Measurements from ENCODE around the gene RASSF5. TPM values are rescaled to one million over a fixed set of nuclear protein-coding genes. Genes with fewer than 3 reads are reported as not detected.

The RASSF5 gene
- total RNA-seq, 1 experiment from 2014 or later, result 0.68 TPM

DNA sequence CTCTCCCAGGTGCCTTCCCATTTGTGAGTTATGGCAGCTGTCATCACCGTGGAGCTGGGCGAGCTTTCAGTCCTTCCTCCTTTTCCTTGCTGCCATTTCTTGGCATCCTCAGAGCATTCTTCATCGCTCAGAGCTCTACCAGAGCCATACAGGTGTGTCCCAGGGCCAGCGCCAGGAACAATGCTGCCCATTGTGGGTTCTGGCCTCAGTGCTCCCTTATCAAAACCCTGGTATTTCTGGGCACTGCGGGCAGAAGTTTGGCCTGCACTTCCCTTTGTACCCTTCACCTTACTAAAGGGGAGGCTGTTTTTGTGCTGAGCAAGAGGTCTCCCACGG, 28.5 kb downstream of the RASSF5 start:
- DNase-seq (ENCODE audit: low spot score), result no peak
- in situ Hi-C loops (cut with HindIII; ENCODE audit: low sequenced_read_pairs), result no loop called here

DNA sequence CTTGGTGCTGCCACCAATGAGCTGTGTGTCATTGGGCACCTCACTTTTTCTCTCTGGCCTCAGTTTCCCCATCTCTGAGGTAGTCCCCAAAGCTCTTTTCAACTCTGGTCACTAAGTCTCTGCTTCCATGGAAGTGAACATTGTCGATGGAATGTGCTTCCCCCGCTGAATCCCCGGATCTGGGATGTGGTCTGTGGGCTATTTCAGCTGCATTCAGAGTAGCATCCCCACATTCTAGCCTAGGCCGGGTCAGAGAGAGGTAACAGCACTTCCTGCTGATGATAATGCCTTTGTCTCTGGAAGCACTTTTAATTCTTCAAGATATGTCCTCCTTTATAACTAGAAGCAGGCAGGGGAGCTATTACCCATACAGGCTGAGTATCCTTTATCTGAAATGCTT, 29.8 kb downstream of the RASSF5 start:
- in situ Hi-C loops (cut with HindIII; ENCODE audit: low sequenced_read_pairs), result no loop called here
- DNase-seq (ENCODE audit: low spot score), result no peak

DNA sequence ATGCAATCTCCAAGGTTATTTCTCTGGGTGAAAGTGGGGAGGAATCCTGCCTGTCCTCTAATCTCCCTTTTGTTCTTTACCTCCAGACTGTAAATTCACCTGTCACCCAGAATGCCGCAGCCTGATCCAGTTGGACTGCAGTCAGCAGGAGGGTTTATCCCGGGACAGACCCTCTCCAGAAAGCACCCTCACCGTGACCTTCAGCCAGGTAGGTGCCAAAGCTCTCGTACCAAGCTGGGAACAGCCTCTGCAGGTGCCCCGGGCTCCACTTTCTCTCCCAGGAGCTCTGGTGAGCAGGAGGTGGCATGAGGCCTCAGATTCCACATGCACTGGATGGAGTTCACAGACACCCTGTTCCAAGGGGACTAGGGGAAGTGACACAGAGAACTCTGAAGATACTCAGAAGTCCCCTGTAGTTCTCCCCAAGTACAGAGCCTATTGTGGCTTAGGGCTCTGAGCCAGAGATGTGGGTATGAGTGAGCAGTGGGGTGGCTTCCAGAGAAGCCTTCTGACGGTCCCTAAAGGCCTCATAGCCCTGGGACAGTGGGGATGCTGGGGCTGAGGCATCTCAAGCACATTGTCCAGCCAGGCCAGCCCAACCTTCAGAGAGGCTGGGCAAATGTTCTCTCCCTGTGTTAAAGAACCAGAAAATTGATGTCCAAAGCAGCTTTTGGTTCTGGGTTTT, 30.9 kb downstream of the RASSF5 start:
- in situ Hi-C loops (cut with HindIII; ENCODE audit: low sequenced_read_pairs), result no loop called here
- DNase-seq (ENCODE audit: low spot score), result no peak

DNA sequence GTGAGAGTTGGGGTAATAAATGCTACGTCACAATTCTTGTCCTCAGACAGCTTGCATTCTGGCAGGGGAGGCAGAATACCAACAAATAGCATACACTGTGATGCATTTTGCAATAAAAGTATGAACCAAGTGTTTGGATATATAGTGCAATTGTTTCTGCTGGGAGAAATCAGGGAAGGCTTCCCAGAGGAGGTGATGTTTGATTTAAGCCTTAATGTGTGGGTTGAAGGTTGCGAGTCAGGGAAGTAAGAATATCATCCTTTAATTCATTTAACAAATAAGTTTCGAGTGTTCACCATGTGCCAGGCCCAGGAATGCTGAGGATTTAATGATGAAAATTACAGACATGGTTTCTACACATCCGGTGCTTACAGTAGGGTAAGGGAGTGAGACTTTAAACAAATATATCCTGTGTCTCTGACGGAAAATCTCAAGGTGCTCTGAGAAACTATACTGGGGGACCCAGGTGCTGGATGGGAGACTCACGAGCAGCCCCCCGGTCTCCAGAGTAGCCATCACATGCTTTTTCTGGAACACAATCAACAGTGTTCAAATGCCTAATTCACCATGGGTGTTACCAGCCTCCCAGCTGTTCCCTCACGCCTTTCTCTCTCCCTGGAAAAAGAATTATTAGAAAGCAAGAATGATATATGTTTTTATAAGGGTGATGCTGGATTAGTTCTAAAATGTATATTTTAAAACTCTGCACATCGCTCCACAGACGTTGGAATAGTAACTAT, 31.7 kb downstream of the RASSF5 start:
- no peak for DNase-seq (ENCODE audit: low spot score)
- in situ Hi-C loops (cut with HindIII; ENCODE audit: low sequenced_read_pairs), result no loop called here

DNA sequence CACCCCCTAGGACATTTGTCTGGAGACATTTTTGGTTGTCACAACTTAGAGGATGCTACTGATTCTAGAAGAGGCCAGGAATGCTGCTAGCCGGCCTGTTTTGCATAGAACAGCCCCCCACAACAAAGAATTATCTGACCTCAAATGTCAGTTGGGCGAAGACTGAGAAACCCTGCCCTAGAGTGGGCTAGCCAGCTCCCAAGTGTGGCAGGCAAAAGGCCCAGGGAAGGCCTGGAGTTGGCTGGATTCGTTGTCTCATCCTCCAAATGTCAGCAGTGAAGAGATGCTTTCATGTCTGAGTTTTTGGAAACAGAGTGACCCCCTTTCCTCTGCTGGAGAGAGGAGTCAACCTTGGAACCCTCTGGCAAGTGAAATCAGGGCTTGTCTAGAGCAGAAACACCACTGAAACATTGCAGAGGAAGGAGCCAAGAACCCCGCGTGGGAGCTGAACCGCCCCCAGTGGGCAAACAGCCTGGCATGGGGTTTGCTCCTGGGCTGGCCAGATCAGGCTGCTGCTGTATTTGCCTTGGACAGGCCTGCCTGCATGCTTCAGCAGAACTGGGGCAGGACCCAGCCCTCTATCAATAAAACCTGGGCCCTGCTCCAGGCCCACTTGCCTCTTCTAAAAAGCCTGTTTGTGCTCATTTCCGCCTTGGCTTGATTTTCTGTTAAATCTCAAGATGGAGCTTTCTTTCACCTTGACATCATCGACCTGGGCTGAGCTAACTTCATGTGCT, 32.9 kb downstream of the RASSF5 start:
- DNase-seq (ENCODE audit: low spot score), result peak; percentile 62
- in situ Hi-C loops (cut with HindIII; ENCODE audit: low sequenced_read_pairs), result no loop called here

DNA sequence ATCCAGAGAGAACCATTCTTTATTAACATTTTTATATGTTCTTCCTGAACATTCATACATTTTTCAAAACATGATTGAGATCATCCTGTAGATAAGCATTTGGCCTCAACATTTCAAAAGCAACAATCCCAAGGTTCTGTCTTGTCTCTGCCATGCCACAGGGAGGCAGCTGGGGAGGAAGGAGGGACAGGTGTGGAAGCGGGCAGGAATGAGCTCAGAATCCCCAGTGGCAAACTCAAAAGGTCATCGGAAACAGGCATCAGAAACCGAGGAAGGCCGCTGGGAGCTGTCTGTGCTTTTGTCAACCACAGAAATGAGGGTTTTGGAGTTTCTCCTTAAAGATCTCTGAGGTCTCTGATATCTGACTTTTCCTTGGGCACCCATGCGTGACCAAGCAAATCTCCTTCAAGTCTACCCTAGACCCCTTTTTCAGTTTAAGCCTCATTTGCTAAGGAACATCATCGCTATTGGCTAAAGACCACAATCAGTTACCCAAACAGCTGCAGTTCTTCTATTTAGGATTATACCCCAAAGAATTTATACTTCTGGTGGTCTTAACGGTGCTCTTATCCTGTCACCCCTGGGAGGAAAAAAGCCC, 34.0 kb downstream of the RASSF5 start:
- in situ Hi-C loops (cut with HindIII; ENCODE audit: low sequenced_read_pairs), result no loop called here
- no peak for DNase-seq (ENCODE audit: low spot score)

DNA sequence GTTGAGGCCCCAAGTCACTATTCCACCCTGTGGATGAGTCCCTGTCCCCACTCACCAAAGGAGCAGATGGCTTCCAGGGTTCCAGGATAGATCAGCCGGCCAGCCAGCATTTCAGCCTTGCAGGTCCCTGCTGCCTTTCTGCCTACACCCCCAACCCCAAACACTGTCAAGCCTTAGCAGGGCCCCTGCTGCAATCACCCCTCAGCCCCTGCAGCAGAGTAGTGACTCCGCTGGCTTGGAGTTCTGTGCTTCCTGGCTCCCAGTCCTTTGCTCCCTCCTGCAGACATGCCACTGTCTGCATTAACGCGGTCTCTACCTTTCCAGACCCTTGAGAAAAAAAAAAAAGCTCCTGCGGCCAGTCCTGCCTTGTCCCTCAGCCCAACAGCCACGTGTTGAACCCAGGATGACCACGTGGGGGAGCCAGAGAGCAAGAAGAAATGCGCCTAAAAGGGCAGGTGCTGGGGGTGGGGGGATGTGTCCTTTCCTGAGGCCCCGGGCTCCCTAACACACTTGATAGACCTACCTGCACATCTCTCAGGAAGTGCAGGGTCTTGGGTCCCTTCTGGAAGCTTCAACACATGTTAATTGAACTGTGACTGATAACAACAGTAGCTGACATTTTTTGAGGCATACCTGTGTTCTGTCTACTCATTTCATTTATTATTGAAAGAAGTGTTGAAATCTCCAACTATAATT, 37.4 kb downstream of the RASSF5 start:
- in situ Hi-C loops (cut with HindIII; ENCODE audit: low sequenced_read_pairs), result no loop called here
- DNase-seq (ENCODE audit: low spot score), result peak; percentile 67

DNA sequence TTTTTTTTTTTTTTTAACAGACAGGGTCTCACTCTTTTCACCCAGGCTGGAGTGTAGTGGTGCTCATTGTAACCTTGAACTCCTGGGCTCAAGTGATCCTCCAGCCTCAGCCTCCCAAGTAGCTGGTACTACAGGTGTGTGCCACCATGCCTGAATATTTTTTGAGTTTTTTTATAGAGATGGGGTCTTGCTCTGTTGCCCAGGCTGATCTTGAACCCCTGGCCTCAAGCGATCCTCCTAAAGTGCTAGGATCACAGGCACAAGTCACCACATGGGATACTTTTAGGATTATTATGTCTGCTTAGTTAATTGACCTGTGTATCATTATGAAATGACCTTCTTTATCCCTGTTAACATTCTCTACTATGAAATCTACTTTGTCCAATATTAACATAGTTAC, 38.0 kb downstream of the RASSF5 start:
- no peak for DNase-seq (ENCODE audit: low spot score)
- in situ Hi-C loops (cut with HindIII; ENCODE audit: low sequenced_read_pairs), result no loop called here

DNA sequence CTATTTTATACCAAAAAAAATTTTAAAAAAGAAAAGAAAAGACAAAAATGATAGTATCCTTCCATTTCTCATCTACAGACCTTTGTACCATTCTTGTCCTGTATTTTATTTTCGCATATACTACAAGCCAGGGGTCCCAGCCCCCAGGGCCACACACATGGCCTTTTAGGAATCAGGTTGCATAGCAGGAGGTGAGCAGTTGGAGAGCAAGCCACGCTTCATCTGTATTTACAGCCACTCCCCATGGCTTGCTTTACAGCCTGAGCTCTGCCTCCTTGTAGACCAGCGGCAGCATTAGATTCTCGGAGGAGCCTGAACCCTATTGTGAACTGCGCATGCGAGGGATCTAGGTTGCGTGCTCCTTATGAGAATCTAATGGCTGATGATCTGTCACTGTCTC, 39.8 kb downstream of the RASSF5 start:
- DNase-seq (ENCODE audit: low spot score), result no peak
- in situ Hi-C loops (cut with HindIII; ENCODE audit: low sequenced_read_pairs), result no loop called here

DNA sequence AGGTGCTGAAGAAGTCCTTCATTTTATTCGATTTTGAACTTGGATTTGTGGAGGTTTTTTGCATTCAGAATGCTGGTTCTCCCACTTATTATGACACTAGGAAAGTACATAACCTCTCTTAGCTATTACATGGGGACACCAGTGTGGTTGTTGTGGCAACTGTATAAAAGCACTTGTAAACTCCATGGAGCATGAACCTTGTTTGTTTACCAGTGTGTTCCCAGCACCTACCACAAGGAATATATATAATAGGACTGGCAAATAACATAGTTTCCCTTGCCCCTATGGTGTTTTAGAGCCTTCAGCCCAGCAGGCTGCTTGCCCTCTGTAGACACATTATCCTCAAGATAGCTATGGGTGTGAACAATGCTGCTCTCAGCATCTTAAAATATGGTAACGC, 43.1 kb downstream of the RASSF5 start:
- in situ Hi-C loops (cut with HindIII; ENCODE audit: low sequenced_read_pairs), result no loop called here

DNA sequence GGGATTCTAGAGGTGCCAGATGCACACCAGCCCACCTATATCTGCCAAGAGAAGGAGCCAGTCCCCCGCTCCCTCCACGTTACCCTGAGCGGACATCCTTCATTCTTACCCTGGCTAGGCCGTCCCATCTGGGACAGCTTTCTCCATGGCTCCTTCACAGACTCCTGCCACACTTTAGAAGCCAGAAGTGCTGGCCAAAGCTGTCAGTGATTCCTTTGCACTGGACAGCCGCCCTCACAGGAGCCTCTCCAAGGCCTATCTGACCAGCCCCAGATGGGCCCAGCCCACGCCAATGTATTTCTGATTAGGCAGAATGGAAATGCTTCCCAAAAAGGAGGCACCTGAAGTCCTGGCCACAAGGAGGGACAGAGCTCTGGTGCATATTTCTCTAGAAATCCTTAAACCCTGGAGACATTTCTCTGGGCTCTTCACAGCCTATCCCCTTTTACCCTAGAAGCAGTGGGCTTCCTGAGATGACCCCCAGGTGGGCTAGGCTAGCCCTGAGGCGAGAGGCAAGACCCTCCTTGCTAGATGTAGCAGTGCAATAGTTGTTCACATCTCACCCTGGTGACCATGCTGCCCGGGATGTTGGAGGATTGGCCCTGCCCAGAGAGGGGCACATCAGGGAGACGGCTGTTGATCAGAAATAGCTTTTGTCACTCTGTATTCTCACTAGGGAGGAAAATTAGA, 44.1 kb downstream of the RASSF5 start:
- no peak for DNase-seq (ENCODE audit: low spot score)
- in situ Hi-C loops (cut with HindIII; ENCODE audit: low sequenced_read_pairs), result no loop called here

More for the DNA sequence above, 43.1 kb downstream of the RASSF5 start:
- no peak for DNase-seq (ENCODE audit: low spot score)

DNA sequence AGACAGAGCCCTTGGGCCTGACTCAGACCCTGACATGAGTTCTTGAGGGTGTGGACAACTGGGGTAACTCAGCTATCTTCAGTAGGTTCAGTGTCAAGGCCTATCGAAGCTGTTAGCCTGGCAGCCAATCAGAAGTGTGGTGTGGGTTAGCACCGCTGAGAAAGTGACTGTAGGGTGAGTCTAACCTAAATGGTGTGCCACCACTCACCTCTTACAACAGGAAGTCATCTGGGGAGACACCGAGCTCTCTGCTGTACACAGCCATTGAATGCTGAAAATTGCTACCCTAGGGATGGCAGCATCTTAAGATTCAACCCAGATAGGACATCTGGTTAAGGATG, 44.6 kb downstream of the RASSF5 start:
- in situ Hi-C loops (cut with HindIII; ENCODE audit: low sequenced_read_pairs), result no loop called here
- DNase-seq (ENCODE audit: low spot score), result no peak

DNA sequence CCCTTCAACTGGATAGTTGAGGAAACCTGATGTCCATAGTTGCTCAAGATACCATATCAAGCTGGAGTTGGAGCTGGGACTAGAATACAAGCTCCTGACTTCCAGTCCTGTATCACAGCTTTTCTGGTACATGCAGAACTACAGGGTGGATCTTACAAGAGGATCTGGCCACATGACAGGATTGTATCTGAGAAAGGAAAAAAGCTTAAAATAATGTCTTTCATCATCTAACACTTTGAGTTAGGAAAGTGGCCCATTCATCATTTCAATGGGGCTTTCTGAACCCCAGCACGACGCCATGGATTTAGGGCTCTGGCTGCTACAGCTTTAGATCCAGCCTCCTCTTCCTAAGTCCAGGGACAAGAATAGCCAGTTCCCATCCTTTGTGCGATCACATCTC, 46.9 kb downstream of the RASSF5 start:
- in situ Hi-C loops (cut with HindIII; ENCODE audit: low sequenced_read_pairs), result no loop called here
- no peak for DNase-seq (ENCODE audit: low spot score)

DNA sequence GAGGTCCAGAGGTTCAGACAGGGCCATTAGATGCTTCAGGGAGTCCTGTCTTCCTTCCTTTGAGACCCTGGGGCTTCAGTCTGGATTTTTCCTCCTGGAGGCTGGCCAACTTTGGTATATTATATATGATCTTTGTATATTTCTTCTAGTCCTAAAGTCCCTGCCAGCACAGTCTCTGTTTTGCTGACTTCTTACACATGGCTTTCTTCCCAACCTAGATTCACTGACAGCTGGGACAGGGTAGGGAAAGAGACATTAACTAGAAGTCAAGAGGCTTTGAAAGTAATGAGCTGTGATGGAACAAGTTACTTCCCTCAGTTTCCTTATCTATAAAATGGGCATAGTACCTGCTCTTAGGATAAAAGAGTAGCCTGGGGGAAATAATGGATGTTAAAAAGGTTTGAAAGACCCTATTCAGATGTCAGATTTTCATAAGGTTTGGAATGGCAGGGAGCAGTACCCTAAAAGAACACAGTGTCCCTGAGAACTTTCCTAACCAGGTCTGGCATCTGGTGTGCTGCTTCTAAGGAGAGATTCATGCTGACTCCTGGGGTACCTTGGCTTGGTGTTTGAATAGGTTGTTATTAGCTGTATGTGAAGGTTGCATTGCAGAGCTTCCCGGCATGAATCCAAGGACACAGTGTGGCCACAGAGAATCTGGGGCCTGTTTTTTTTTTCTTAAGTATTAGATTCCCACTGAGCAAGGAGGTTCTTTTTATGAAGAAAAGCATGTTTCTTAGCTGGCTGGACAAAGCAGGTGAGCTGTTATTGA, 47.6 kb downstream of the RASSF5 start:
- in situ Hi-C loops (cut with HindIII; ENCODE audit: low sequenced_read_pairs), result no loop called here
- DNase-seq (ENCODE audit: low spot score), result peak; percentile 39

DNA sequence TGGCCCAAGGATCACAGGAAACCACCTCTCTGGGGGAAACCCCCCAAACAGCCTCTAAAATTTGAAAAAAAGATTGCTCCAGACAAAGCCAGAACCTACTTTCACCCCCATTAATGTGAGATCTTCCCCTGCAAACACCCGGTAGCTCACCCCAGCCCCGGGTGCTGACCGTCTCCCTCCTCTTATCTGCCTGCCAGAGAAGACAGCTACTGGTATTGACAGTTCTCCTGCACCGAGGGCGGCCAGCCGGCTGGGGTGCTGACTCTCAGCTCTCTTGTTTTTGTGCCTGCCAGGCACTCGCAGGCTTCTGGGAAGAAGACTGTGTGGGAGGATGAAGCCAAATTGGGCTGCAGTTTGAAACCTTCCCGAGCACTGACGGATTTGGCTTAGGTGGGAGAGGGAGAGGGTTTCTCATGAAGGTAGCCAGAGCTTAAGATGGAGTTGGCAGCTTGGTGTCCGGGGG, 48.2 kb downstream of the RASSF5 start:
- in situ Hi-C loops (cut with HindIII; ENCODE audit: low sequenced_read_pairs), result no loop called here
- peak; percentile 48 for DNase-seq (ENCODE audit: low spot score)

DNA sequence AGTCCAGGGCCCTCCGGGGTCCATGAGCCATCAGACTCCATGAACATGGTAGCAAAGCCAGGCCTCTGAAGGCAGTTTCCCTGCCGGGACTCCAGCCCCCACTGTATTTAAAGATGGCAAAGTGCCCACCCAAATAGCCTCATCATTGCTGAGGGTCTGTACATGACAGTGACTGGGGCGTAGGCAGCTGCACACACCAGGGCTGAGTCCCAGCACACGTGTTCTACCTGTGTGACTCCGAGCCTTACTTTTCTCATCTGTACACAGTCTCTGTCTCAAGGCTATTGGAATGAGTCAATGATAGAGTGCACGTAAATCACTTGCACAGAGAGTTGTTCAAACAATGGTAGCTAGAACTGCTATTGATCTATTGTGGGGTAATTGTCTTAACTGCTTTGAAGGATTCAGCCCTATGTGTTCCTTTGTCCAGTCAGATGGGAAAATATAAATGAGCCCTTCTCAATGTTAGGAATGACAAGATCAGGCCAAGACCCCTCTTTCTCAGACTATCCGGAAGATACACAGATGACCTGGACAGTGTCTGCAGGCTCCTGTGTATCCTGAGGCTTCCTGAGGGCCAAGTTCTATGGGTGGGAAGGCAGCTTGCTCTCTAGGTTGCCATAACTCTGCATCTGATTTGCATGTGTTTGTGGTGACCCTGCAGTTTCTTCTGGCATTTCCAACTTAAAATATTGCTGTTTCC, 48.9 kb downstream of the RASSF5 start:
- in situ Hi-C loops (cut with HindIII; ENCODE audit: low sequenced_read_pairs), result no loop called here
- DNase-seq (ENCODE audit: low spot score), result peak; percentile 9

DNA sequence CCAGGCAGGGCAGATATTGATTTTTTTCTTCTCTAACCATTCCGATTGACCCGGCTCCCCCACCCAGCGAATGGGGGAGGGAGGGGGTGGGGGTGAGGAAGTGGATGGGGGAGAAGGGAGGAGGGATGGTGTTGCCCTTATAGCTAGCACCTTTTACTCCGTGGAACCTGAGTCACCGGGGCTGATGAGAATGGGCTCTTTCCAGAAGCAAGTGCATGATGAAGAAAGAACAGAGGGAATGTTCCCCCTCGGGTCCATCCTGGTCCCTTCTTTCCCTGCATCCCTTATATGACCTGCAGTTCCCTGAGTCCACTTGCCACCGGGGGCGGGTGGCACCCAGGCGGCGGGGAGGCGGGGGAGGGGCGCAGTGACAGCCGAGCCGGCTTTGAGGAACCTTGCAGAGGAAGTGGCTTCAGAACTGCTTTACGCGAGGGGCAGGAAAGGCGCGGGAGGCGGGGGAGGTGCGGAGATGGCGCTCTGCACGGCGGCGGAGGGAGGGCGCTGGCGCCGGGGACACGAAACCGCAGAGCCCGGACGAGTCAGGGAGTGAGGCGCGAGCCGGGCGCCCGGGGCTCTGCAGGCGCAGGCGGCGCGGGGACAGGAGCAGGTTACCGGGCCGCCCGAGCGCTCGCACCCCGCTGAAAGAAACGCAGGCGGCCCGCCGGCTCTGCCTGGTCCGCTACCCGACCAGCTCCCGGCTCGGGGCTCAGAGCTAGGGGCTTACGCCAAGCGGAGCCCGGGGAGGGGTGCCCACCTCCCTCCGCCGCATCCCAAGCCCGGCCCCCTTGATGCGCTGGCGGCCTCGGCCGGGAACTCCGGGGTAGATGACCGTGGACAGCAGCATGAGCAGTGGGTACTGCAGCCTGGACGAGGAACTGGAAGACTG, 49.7 kb downstream of the RASSF5 start:
- peak; percentile 67 for DNase-seq (ENCODE audit: low spot score)

More for the DNA sequence above, 49.7 kb downstream of the RASSF5 start:
- in situ Hi-C loops (cut with HindIII; ENCODE audit: low sequenced_read_pairs), result no loop called here

All from G401 (cell line).